Colonic mucosa (tissue), 4 donors: ENCODE measurements around the gene GLTP. TPM values are rescaled to one million over a fixed set of nuclear protein-coding genes. Genes with fewer than 3 reads are reported as not detected.

Experiments used
- DNase-seq: peaks from one replicate; pipeline ENCODE4 v3.0.0-alpha.2; 2020
- H3K27ac ChIP-seq: fragments of 200-600 bp; one replicate; pipeline ENCODE4 v1.8.0; 2021
- H3K27me3 ChIP-seq: fragments of 200-600 bp; one replicate; pipeline ENCODE4 v1.8.0; 2021
- H3K36me3 ChIP-seq: fragments of 200-600 bp; one replicate; pipeline ENCODE4 v1.8.0; 2021
- H3K4me1 ChIP-seq: fragments of 200-600 bp; one replicate; pipeline ENCODE4 v1.8.0; 2021; ENCODE audit warnings: mild to moderate bottlenecking
- H3K4me3 ChIP-seq: fragments of 200-600 bp; one replicate; pipeline ENCODE4 v1.8.0; 2021
- H3K9ac ChIP-seq, 2 donors: one replicate each; pipeline ENCODE4 v1.7.0; 2013; ENCODE audit warnings: control low read depth in 2 of 2, low read depth in 2 of 2, low read length in 2 of 2
- H3K9me3 ChIP-seq: fragments of 200-600 bp; one replicate; pipeline ENCODE4 v1.8.0; 2021
- CTCF ChIP-seq: fragments of 200-600 bp; IDR thresholded peaks from one replicate; pipeline ENCODE4 v1.8.0; 2022; ENCODE audit warnings: antibody characterized with exemption, mild to moderate bottlenecking
- intact Hi-C: fragments of 100-400 bp; cut with DNase I; formaldehyde crosslinking; loops from one replicate; pipeline ENCODE4 v1.14.1; 2022
- total RNA-seq, 2 donors: library from RNA; stranded (reverse); fragmentation: NEBNext Ultra II Directional in 1 of 2; extraction: Animal tissue kit (Norgen Biotek cat#: 25700) in 1 of 2; gene quantifications; one replicate each; pipeline ENCODE4 v1.2.1, GENCODE V29; 2021
- donor health status: healthy.
- donor health status: DM: no; HTN: no; CAD: no.
- donor health status: DM: no; HTN: no; CAD: no.

The GLTP gene
- total RNA-seq, 2 donors from 2014 or later = 72.0 to 76.3 TPM

GRCh38 chr12:109912855-109913321 lies 32.5 kb upstream of the GLTP start:
- no peak for TF ChIP-seq CTCF
- H3K27ac ChIP-seq = no peak overlapping the region
- DNase-seq = no peak

GRCh38 chr12:109910969-109911348 lies 30.6 kb upstream of the GLTP start:
- Histone ChIP-seq H3K4me3 (no peak overlapping the region), H3K27me3 (no peaks in the 10 kb centered on the region), H3K9ac (no peak overlapping the region), H3K27ac (no peak overlapping the region), H3K36me3 (peaks cover 16% of the 10 kb centered on the region), H3K9me3 (no peaks in the 10 kb centered on the region), H3K4me1 (no peaks in the 10 kb centered on the region)
- DNase-seq = no peak
- intact Hi-C loops = no loop called here
- TF ChIP-seq CTCF = peak; percentile 3

More at GRCh38 chr12:109912855-109913321, 32.5 kb upstream of the GLTP start:
- H3K36me3 ChIP-seq = peaks cover 22% of the 10 kb centered on the region
- H3K4me3 ChIP-seq = no peak overlapping the region
- H3K9ac ChIP-seq = no peak overlapping the region
- intact Hi-C loops = no loop called here
- no peaks in the 10 kb centered on the region for H3K9me3 ChIP-seq
- H3K27me3 ChIP-seq = no peaks in the 10 kb centered on the region
- no peaks in the 10 kb centered on the region for H3K4me1 ChIP-seq

GRCh38 chr12:109910254-109910968 lies 30.1 kb upstream of the GLTP start:
- no peaks in the 10 kb centered on the region for H3K27me3 ChIP-seq
- intact Hi-C loops = no loop called here
- no peak overlapping the region for H3K4me3 ChIP-seq
- no peaks in the 10 kb centered on the region for H3K9me3 ChIP-seq
- TF ChIP-seq CTCF = peak; percentile 12
- H3K36me3 ChIP-seq = peaks cover 13% of the 10 kb centered on the region
- H3K4me1 ChIP-seq = no peaks in the 10 kb centered on the region
- no peak for DNase-seq
- no peak overlapping the region for H3K9ac ChIP-seq
- no peak overlapping the region for H3K27ac ChIP-seq

GRCh38 chr12:109905301-109905700 lies 25.0 kb upstream of the GLTP start:
- H3K27ac ChIP-seq = no peak overlapping the region
- no peaks in the 10 kb centered on the region for H3K27me3 ChIP-seq
- no peaks in the 10 kb centered on the region for H3K4me1 ChIP-seq
- no peak for TF ChIP-seq CTCF
- intact Hi-C loops = no loop called here
- H3K36me3 ChIP-seq = peaks cover 16% of the 10 kb centered on the region
- H3K9me3 ChIP-seq = no peaks in the 10 kb centered on the region
- no peak overlapping the region for H3K9ac ChIP-seq
- no peak overlapping the region for H3K4me3 ChIP-seq
- DNase-seq = no peak

DNA sequence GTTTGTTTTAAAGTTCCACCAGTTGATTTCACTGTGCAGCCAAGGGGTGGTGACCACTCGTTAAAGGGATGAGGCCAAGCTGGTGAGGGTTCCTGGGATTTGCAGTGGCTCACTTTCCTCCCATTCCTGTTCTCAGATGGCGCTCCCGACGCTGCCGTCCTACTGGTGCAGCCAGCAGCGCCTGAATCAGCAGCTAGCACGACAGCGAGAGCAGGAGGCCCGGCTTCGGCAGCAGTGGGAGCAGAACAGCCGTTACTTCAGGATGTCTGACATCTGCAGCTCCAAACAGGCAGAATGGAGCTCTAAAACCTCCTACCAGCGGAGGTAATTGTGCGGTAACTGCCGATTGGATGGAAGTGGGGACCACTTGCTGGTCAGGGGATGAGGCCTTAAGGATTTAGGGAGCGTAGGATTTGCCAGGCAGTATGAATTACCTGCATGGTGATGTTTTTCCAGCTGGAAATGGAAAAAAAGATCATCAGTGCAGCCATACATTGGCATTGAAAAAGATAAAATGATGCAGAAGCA lies 22.6 kb upstream of the GLTP start:
- no peak for TF ChIP-seq CTCF
- no peak overlapping the region for H3K9ac ChIP-seq
- H3K36me3 ChIP-seq = peaks cover 14% of the 10 kb centered on the region
- H3K4me1 ChIP-seq = no peaks in the 10 kb centered on the region
- intact Hi-C loops = no loop called here
- H3K9me3 ChIP-seq = no peaks in the 10 kb centered on the region
- H3K27me3 ChIP-seq = no peaks in the 10 kb centered on the region
- no peak overlapping the region for H3K27ac ChIP-seq
- H3K4me3 ChIP-seq = no peak overlapping the region
- DNase-seq = no peak
